GM12864 (cell line): ENCODE results near the gene MAP4K4.

Source experiments
- DNase-seq: peaks from one replicate; pipeline ENCODE4 v3.0.0-alpha.2; 2011; ENCODE audit warnings: low read depth
- H3K4me3 ChIP-seq: 2 replicates; pipeline ENCODE4 v1.5.1; 2011; ENCODE audit warnings: mild to moderate bottlenecking, low read depth, low read length, control low read depth
- CTCF ChIP-seq: IDR thresholded peaks from 2 replicates; pipeline ENCODE4 v1.5.1; 2011; ENCODE audit warnings: low read depth, mild to moderate bottlenecking, moderate library complexity, low read length, control low read depth, inconsistent platforms; ENCODE audit errors: missing control alignments

Gene MAP4K4

GRCh38 chr2:101860782-101861181 lies 163.3 kb downstream of the MAP4K4 start:
- DNase-seq: no peak
- H3K4me3 ChIP-seq: no peak overlapping the region
- no peak for TF ChIP-seq CTCF

GRCh38 chr2:101861382-101861781 lies 163.9 kb downstream of the MAP4K4 start:
- no peak for TF ChIP-seq CTCF
- H3K4me3 ChIP-seq: no peak overlapping the region
- no peak for DNase-seq

GRCh38 chr2:101863534-101863933 lies 166.0 kb downstream of the MAP4K4 start:
- H3K4me3 ChIP-seq: no peak overlapping the region
- no peak for TF ChIP-seq CTCF
- DNase-seq: no peak

- DNase-seq: no peak
- H3K4me3 ChIP-seq: no peak overlapping the region
- no peak for TF ChIP-seq CTCF
These were observed 166.9 kb downstream of the MAP4K4 start for GRCh38 chr2:101864426-101864825.

GRCh38 chr2:101868525-101868924 lies 171.0 kb downstream of the MAP4K4 start:
- H3K4me3 ChIP-seq: no peak overlapping the region
- no peak for TF ChIP-seq CTCF
- DNase-seq: no peak

- no peak for TF ChIP-seq CTCF
- no peak overlapping the region for H3K4me3 ChIP-seq
- no peak for DNase-seq
These were observed 172.0 kb downstream of the MAP4K4 start for GRCh38 chr2:101869527-101869926.

- DNase-seq: no peak
- TF ChIP-seq CTCF: no peak
- H3K4me3 ChIP-seq: no peak overlapping the region
These were observed 172.9 kb downstream of the MAP4K4 start for GRCh38 chr2:101870444-101870843.
